ENCODE measurements around the gene MGST2. TPM values are rescaled to one million over a fixed set of nuclear protein-coding genes. Genes with fewer than 3 reads are reported as not detected.

Gene MGST2
- total RNA-seq, 1 donor from 2014 or later: 134 TPM

DNA sequence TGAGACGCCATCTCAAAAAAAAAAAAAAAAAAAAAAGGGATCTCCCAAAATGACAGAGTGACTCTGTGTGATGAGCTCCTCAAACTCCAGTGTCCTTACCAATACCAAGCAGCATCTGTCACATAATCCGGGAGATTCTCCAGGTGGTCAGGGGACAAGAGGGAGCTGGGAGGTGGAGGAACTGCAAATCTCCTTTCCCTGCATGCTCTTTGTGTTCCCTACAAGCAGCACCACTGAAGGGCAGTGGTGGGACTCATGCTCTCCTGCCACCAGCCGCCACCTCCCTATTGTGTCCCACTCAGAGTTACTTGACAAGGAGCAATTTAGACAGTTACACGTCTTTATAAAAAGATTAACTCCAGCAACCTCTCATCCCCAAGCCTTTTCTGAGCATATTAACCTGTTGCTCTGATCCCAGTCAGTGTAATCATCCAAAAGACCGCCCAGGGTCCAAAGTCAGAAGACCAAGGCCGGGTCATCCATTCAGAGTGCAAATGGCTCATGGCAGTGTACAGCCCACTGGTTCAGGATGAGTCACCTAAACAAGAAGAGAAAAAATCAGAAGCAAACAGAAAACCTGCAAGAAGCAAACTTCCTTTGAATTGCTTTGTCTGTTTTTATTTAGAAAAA, 23.6 kb downstream of the MGST2 start:
- no peak overlapping the region for H3K4me3 ChIP-seq
- H3K27ac ChIP-seq (replicated peaks): no peak overlapping the region
- H3K27me3 ChIP-seq (ENCODE audit: low read depth): no peaks in the 10 kb centered on the region
- intact Hi-C loops (cut with micrococcal nuclease): no loop called here
- peaks cover 15% of the 10 kb centered on the region for H3K36me3 ChIP-seq
- no peak for DNase-seq
- H3K4me1 ChIP-seq: peaks cover 53% of the 10 kb centered on the region
- TF ChIP-seq, protein P1, sequence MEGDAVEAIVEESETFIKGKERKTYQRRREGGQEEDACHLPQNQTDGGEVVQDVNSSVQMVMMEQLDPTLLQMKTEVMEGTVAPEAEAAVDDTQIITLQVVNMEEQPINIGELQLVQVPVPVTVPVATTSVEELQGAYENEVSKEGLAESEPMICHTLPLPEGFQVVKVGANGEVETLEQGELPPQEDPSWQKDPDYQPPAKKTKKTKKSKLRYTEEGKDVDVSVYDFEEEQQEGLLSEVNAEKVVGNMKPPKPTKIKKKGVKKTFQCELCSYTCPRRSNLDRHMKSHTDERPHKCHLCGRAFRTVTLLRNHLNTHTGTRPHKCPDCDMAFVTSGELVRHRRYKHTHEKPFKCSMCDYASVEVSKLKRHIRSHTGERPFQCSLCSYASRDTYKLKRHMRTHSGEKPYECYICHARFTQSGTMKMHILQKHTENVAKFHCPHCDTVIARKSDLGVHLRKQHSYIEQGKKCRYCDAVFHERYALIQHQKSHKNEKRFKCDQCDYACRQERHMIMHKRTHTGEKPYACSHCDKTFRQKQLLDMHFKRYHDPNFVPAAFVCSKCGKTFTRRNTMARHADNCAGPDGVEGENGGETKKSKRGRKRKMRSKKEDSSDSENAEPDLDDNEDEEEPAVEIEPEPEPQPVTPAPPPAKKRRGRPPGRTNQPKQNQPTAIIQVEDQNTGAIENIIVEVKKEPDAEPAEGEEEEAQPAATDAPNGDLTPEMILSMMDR (IDR thresholded peaks at IDR 0.05; ENCODE audit: borderline replicate concordance): no peak
- no peaks in the 10 kb centered on the region for H3K9me3 ChIP-seq (replicated peaks)

GRCh38 chr4:139690419-139690818, 24.8 kb downstream of the MGST2 start:
- no peak for DNase-seq
- Histone ChIP-seq H3K27ac (replicated peaks) (no peak overlapping the region), H3K4me3 (no peak overlapping the region), H3K36me3 (peaks cover 11% of the 10 kb centered on the region), H3K9me3 (replicated peaks) (no peaks in the 10 kb centered on the region), H3K27me3 (ENCODE audit: low read depth) (no peaks in the 10 kb centered on the region), H3K4me1 (peaks cover 53% of the 10 kb centered on the region)
- intact Hi-C loops (cut with micrococcal nuclease): no loop called here
- TF ChIP-seq, protein P1 (IDR thresholded peaks at IDR 0.05; ENCODE audit: borderline replicate concordance): no peak

GRCh38 chr4:139692309-139693012, 26.8 kb downstream of the MGST2 start:
- Histone ChIP-seq H3K27ac (replicated peaks) (peak overlapping the region; percentile 48), H3K27me3 (ENCODE audit: low read depth) (no peaks in the 10 kb centered on the region), H3K4me3 (no peak overlapping the region), H3K4me1 (peaks cover 32% of the 10 kb centered on the region), H3K9me3 (replicated peaks) (peaks cover 6% of the 10 kb centered on the region), H3K36me3 (peaks cover 25% of the 10 kb centered on the region)
- DNase-seq: no peak
- intact Hi-C loops (cut with micrococcal nuclease): no loop called here
- TF ChIP-seq, protein P1 (IDR thresholded peaks at IDR 0.05; ENCODE audit: borderline replicate concordance): peak; percentile 57

DNA sequence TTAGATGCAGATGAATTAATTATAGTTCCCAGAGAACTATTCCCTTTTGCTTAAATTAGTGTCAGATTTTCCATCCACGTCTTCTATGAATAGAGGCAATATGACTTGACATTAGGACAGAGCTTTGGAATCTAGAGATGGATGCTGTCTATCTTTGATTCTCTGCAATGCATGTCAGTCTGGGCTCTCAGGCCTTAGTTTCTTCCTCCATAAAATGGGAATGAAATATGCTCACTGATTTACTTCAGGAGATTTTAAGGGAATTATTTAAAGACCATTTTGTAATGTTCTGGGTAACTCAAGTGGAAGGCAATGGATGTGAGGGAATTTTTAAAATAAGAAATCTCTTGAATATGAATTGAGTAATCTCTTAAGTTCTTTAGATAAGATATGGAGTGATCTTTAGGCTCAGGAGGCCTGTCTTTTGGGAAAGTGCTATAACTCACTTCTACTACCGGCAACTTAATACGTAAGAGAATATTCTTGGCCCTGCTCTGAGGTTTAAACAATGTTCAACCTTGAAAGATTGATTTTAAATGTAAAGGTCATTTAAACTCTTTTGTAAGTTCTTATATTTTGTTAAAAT, 29.0 kb downstream of the MGST2 start:
- no peak overlapping the region for H3K4me3 ChIP-seq
- H3K9me3 ChIP-seq (replicated peaks): peaks cover 6% of the 10 kb centered on the region
- H3K36me3 ChIP-seq: peaks cover 37% of the 10 kb centered on the region
- peaks cover 27% of the 10 kb centered on the region for H3K4me1 ChIP-seq
- no peak for DNase-seq
- TF ChIP-seq, protein P1 (IDR thresholded peaks at IDR 0.05; ENCODE audit: borderline replicate concordance): no peak
- intact Hi-C loops (cut with micrococcal nuclease): no loop called here
- no peaks in the 10 kb centered on the region for H3K27me3 ChIP-seq (ENCODE audit: low read depth)
- no peak overlapping the region for H3K27ac ChIP-seq (replicated peaks)

DNA sequence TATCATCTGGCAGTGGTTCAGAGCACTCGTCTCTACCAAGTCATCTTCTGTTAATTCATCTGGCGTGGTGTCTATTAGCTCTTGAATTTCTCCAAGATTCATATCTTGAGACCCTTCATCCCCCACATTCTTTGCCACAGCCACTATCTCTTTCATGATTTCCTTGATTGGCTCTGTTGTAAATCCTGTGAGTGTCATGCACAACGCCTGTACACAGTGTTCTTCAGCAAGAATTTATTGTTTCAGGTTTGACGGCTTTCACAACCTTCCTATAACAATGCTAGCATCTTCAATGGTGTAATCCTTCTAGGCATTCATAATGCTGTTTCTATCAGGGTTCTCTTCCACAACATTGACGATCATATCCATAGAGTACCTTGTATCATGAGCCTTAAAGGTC, 30.9 kb downstream of the MGST2 start:
- TF ChIP-seq, protein P1 (IDR thresholded peaks at IDR 0.05; ENCODE audit: borderline replicate concordance): no peak
- Histone ChIP-seq H3K9me3 (replicated peaks) (peaks cover 6% of the 10 kb centered on the region), H3K27me3 (ENCODE audit: low read depth) (no peaks in the 10 kb centered on the region), H3K36me3 (peaks cover 50% of the 10 kb centered on the region), H3K27ac (replicated peaks) (no peak overlapping the region), H3K4me3 (no peak overlapping the region), H3K4me1 (peaks cover 15% of the 10 kb centered on the region)
- no peak for DNase-seq
- intact Hi-C loops (cut with micrococcal nuclease): no loop called here
